ENCODE measurements around the gene LRRC8B. TPM values are rescaled to one million over a fixed set of nuclear protein-coding genes. Genes with fewer than 3 reads are reported as not detected.

The LRRC8B gene
- total RNA-seq, 4 donors from 2014 or later, result 7.0 to 10.5 (median 8.7) TPM

- no peak overlapping the region for H3K27ac ChIP-seq
- no peaks in the 10 kb centered on the region for H3K4me1 ChIP-seq
- no peaks in the 10 kb centered on the region for H3K9me3 ChIP-seq
- in situ Hi-C loops (cut with MboI; ENCODE audit: low pct_ligation_motif_present in 1 of 4, low pct_unique_long_range_greater_than_20kb in 1 of 4, low sequenced_read_pairs in 3 of 4) (no loop called here), intact Hi-C loops (cut with DNase I; ENCODE audit: low total_unique reads) (no loop called here)
- 91 to 95% methylated on average over 5 to 6 of the region's 6 CpGs for WGBS, 2 donors (ENCODE audit: low coverage in 1 of 2)
- no peaks in the 10 kb centered on the region for H3K36me3 ChIP-seq
- no peak for DNase-seq
- H3K4me3 ChIP-seq, result no peak overlapping the region
- H3K27me3 ChIP-seq, result no peaks in the 10 kb centered on the region
- no peak for TF ChIP-seq POLR2AphosphoS5 (IDR thresholded peaks at IDR 0.05)
- TF ChIP-seq POLR2A (IDR thresholded peaks at IDR 0.05), result no peak
- TF ChIP-seq EP300 (IDR thresholded peaks at IDR 0.05; ENCODE audit: low read depth), result no peak
- no peak for TF ChIP-seq CTCF (IDR thresholded peaks at IDR 0.05)
Measured at GRCh38 chr1:89565521-89565920, 40.9 kb downstream of the LRRC8B start.

DNA sequence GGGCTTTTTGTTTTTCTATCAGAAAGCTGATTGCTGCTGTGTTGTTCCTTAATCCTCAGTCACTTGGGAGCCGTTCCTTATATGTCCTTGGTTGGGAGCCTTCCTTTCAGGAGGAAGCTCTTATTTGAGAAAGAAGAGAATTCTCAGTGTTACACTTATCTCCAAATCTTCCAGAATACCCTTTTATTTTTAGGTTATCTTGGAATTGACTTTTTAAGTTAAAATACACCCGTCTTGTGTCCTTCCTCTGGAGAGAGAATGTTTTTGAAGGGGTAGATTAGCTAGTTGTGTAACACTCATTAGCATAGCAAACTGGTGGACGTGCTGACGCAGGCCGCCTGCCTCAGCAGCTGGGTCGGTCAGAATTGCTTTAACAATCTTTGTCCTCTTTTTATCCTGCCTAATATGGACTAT is 42.1 kb downstream of the LRRC8B start:
- Histone ChIP-seq H3K36me3 (no peaks in the 10 kb centered on the region), H3K4me3 (no peak overlapping the region), H3K27me3 (no peaks in the 10 kb centered on the region), H3K9me3 (no peaks in the 10 kb centered on the region), H3K4me1 (no peaks in the 10 kb centered on the region), H3K27ac (peak overlapping the region; percentile 0 to 36 (median 21))
- in situ Hi-C loops (cut with MboI; ENCODE audit: low pct_ligation_motif_present in 1 of 4, low pct_unique_long_range_greater_than_20kb in 1 of 4, low sequenced_read_pairs in 3 of 4) (no loop called here), intact Hi-C loops (cut with DNase I; ENCODE audit: low total_unique reads) (no loop called here)
- WGBS, 2 donors (ENCODE audit: low coverage in 1 of 2), result 46 to 70% methylated on average over 6 of the region's 6 CpGs
- peak; percentile 14 for DNase-seq
- TF ChIP-seq POLR2A (IDR thresholded peaks at IDR 0.05) (no peak), POLR2AphosphoS5 (IDR thresholded peaks at IDR 0.05) (no peak), CTCF (IDR thresholded peaks at IDR 0.05) (no peak), EP300 (IDR thresholded peaks at IDR 0.05; ENCODE audit: low read depth) (no peak)

DNA sequence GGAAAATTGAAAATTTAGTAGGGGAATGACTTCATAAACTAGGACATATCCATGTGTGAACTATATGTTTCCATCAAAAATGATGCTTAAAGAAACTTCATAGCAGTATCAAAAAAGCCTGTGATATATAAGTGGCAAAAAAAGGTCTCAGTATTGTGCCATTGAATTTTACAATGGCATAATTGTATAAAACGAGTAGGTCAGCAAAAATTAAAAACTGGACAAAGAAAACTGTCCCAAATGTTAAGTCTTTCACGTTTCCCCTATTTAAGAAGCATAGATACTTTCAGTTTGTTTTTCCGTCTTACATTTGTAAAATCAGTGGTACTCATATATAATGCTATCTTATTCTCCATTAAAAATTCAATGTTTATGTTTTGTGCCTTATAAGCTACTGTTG is 43.2 kb downstream of the LRRC8B start:
- Histone ChIP-seq H3K27ac (no peak overlapping the region), H3K27me3 (no peaks in the 10 kb centered on the region), H3K4me1 (no peaks in the 10 kb centered on the region), H3K4me3 (no peak overlapping the region), H3K9me3 (no peaks in the 10 kb centered on the region), H3K36me3 (no peaks in the 10 kb centered on the region)
- 61 to 70% methylated on average over 3 of the region's 3 CpGs for WGBS, 2 donors (ENCODE audit: low coverage in 1 of 2)
- DNase-seq, result no peak
- intact Hi-C loops (cut with DNase I; ENCODE audit: low total_unique reads), result no loop called here
- TF ChIP-seq CTCF (IDR thresholded peaks at IDR 0.05) (no peak), POLR2AphosphoS5 (IDR thresholded peaks at IDR 0.05) (no peak), EP300 (IDR thresholded peaks at IDR 0.05; ENCODE audit: low read depth) (no peak)
- in situ Hi-C loops (cut with MboI; ENCODE audit: low pct_ligation_motif_present in 1 of 4, low pct_unique_long_range_greater_than_20kb in 1 of 4, low sequenced_read_pairs in 3 of 4), result no loop called here

DNA sequence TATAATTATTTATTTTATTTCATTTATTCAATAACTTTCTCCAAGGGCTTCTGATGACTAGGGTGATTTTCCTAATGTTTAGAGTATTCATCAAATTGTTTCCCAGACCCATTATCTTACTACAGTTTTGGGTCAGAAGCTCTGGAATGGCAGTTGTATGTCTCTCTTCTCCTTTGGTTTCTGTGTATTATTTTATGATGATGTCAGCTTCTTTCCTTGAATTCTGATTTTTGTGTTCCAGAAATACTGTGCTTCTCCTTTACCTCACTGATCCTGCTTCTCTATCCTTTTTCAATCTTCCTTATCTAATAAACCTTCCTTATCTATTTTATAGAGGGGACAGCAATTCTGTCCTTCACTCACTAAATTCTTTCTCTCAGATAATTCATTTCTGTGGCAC is 48.8 kb downstream of the LRRC8B start:
- H3K9me3 ChIP-seq, result no peaks in the 10 kb centered on the region
- H3K4me3 ChIP-seq, result no peak overlapping the region
- DNase-seq, result no peak
- H3K27ac ChIP-seq, result peak overlapping the region in 1 of 4 donors; percentile 62
- intact Hi-C loops (cut with DNase I; ENCODE audit: low total_unique reads) (no loop called here), in situ Hi-C loops (cut with MboI; ENCODE audit: low pct_ligation_motif_present in 1 of 4, low pct_unique_long_range_greater_than_20kb in 1 of 4, low sequenced_read_pairs in 3 of 4) (no loop called here)
- H3K36me3 ChIP-seq, result no peaks in the 10 kb centered on the region
- TF ChIP-seq EP300 (IDR thresholded peaks at IDR 0.05; ENCODE audit: low read depth), result no peak
- TF ChIP-seq POLR2AphosphoS5 (IDR thresholded peaks at IDR 0.05), result no peak
- TF ChIP-seq POLR2A (IDR thresholded peaks at IDR 0.05), result no peak
- no peak for TF ChIP-seq CTCF (IDR thresholded peaks at IDR 0.05)
- H3K27me3 ChIP-seq, result no peaks in the 10 kb centered on the region
- peaks cover 0 to 19% (median 0%) of the 10 kb centered on the region in 4 donors for H3K4me1 ChIP-seq
